Activated CD4-positive, alpha-beta T cell treated with anti-CD3 and anti-CD28 coated beads, Interleukin-2, amount 50 U/mL, for 4 hours (primary cell): ENCODE measurements around the gene NHLRC3.
"Not testable (repeated sequence)": the region's sequence is repeated elsewhere in the genome, so short reads cannot be mapped to it uniquely, and the experiment has no call there.

Experiments used
- DNase-seq, 2 experiments: peaks; one replicate each; pipeline ENCODE4 v3.0.0-alpha.2; 2020

The NHLRC3 gene

DNA sequence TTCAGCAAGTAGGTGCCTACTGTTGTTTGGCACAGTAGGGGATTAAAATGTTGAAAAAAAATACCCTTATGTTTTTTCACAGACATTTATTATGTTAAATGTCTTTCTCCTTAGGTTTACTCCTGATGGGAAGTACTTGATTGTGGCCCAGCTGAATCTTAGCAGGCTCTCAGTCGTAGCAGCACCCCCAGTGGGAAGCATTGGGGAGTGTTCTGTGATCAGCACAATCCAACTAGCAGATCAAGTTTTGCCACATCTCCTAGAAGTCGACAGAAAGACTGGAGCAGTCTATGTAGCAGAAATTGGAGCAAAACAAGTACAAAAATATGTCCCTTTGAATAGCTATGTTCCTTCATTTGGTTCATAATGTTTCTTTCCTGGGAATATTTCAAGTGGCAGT, 9.3 kb downstream of the NHLRC3 start:
- DNase-seq = no peak

DNA sequence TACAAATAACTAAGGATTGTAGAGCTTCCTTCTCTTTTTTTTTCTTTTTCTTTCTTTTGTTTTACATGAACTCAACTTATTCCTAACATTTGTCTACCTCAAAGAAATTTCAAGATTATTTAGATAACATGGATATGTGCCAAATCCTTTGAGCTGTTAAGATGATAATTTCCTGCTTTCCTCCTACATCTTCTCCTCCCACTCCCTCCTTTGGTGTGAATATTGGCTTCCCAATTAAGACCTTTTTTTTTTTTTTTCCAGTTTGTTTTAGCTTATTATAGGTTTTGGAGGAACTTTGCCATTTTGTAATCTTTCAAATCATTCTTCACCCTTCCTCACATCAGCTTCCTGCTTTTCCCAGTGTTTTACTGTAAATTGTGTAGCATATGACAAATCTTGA, 10.6 kb downstream of the NHLRC3 start:
- no peak for DNase-seq

DNA sequence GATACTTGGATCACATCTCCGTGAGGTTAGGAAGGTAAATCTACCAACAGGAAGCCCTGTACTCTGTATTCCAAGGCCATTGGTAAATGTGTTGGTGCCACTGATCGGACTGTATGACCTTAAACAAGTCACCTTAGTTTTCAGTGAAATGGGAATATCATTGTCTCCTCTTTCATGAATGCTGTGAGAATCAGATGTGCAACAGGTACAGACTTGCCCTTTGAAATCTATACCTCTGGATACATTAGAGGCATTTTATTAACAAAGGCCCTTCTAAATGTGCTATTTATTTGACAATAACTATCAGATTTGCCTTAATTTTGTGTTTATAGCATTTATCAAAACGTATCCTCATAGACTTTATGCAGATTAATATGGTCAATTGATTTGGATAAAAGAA, 11.0 kb downstream of the NHLRC3 start:
- no peak for DNase-seq

DNA sequence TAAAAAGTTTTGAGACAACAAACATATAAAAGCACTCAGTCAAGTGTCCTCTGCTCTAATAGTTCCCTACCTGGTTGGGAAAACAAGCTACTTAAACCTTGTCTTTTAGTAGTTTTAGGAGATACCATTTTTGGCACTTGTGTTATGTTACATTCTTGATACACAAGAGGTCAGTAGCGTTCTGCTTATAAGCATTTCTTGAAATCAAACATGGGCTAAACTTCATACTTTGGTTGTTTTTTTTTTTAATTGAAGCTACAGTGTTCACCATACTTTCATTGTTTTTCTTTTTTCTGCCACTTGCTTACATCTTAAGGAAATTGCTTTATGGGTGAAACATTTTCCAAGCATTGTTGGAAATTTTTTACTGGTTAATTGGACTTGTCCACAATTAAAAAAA, 12.9 kb downstream of the NHLRC3 start:
- no peak for DNase-seq

DNA sequence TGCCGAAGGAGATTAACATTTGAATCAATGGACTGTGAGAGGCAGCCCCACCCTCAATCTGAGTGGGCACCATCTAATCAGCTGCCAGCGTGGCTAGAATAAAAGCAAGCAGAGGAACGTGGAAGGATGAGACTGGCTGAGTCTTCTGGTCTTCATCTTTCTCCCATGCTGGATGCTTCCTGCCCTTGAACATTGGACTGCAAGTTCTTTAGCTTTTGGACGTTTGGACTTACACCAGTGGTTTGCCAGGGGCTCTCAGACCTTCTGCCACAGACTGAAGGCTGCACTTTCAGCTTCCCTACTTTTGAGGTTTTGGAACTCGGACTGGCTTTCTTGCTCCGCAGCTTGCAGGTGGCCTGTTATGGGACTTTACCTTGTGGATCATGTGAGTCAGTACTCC, 14.7 kb downstream of the NHLRC3 start:
- DNase-seq = no peak

DNA sequence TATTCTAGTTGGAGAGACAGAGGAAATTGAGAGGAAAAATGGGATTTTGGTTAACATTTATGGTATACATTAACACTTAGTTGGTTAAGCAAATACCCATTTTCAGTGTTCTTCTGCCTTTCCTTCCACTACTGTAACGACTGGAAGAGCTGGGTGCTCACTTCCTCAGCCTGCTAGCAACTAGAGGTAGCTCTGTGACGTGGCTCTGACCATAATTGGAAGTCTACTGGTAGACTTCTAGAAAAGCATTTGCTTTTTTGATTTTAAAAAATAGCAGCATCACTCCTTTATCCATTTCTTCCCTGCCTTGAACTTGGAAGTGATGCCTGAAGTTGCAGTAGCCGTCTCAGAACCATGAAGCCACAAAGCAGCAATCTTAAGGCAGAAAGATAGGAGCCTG, 15.9 kb downstream of the NHLRC3 start:
- DNase-seq = no peak

DNA sequence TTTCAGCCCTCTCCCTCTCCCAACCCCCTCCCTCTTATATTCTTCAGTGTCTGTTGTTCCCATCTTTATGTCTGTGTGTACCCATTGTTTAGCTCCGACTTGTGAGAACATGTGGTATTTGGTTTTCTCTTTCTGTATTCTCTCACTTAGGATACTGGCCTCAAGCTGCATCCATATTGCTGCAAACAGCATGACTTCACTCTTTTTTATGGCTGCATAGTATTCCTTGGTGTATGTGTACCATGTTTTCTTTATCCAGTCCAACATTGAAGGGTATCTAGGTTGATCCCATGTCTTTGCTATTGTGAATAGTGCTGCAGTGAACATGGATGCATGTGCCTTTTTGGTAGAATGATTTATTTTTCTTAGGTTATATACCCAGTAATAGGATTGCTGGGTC, 17.8 kb downstream of the NHLRC3 start:
- no peak for DNase-seq

DNA sequence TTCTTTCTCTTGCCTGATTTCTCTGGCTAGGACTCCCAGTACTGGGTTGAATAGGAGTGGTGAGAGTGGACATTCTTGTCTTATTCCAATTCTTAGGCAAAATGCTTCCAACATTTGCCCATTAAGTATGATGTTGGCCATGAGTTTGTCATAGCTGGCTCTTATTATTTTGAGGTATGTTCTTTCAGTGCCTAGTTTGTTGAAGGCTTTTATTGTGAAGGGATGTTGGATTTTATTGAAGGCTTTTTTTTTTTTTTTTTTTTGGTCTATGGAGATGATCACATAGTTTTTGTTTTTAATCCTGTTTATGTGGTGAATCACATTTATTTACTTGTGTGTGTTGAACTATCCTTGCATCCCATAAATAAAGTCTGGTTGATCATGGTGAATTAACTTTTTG, 19.8 kb downstream of the NHLRC3 start:
- no peak for DNase-seq

DNA sequence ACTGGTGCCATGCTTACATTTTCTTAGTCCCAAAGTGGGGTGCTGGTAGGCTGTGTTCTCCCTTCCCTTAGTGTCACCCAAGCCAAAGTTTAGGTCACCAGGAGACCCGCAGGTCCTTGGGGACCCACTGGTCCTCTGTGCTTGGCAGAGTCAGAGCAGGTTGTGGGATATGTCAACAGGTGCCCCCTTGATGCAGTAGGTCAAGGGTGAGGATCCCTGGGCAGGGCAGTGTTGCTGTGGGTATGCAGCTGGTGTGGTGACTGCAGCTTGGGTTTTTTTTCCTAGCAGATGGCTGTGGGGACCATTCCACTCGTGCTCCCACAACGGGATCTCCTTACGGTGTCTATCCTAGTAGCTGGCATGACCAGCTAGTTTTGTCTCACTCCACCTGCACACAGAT, 23.7 kb downstream of the NHLRC3 start:
- no peak for DNase-seq

DNA sequence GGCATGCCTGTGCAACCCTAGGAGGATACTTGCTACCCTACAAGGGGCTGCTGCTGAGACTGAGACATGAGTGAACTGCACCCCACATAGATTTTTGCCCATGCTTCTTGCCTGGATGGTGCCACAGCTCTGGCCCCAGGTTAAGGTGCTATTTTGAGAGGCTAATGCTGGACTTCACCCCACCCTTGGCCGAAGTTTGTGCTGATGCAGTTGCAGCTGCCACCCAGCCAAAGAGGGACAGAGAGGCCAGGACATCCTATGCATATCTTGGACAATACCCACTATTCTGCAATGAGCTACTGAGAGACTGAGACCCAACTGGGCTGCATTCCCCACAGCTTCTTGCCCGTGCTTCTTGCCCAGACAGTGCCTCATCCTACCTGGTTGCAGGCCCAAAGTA, 34.6 kb downstream of the NHLRC3 start:
- no peak for DNase-seq

DNA sequence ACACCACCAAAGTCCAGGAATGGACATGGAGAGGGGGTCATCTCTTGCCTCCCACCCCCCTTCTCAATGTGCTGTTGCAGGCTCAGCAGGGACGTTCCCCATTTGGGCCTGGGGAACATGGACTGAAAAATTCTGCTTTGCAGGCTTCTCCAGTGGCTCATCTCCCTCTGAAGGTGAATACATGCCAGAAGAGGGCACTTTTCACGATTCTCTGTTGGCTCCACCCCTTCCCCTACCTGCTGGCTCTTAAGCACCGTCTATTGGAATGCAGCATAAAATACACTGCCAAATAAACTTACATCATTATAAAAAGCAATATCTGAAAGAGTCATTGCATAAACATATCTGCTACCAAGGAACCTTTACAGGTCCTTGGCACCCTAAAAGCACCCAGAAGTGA, 35.7 kb downstream of the NHLRC3 start:
- no peak for DNase-seq

DNA sequence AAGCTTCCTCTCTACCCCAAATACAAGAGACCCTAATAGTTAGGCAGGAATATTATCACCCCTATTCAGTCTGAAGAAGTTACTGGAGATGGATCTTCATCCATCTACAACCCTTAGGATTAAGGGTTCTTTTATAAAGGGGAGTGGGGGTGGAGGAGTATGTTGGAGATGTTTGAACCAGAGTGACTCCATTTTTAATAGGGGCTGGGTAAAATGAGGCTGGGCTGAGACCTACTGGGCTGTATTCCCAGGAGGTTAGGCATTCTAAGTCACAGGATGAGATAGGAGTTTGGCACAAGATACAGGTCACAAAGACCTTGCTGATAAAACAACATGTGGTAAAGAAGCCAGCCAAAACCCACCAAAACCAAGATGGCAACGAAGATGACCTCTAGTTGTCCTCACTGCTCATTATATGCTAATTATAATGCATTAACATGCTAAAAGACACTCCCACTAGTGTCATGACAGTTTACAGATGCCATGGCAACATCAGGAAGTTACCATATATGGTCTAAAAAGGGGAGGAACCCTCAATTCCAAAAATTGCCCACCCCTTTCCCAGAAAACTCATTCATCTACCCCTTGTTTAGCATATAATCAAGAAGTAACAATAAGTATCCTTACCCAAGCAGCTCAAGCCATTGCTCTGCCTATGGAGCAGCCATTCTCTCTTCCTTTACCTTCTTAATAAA, 48.1 kb downstream of the NHLRC3 start:
- DNase-seq = not testable (repeated sequence)

DNA sequence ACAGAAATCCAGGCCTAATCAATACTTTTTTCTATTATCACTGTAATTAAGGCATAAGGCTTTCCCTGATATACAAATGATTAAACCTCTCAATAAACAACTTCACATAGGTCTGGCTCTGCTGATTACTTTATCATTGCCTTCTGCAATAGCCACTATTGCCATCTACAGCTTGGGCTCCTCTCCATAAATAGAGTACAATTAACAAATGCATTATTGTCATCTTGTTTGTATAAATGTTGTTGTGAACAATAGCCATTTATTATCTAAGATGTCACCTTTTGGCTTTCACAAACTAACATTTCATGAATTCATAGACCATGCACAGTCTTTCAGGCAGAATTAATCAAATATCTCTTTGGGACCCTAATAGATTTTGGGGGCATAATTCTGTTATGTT, 53.3 kb downstream of the NHLRC3 start:
- DNase-seq = no peak

DNA sequence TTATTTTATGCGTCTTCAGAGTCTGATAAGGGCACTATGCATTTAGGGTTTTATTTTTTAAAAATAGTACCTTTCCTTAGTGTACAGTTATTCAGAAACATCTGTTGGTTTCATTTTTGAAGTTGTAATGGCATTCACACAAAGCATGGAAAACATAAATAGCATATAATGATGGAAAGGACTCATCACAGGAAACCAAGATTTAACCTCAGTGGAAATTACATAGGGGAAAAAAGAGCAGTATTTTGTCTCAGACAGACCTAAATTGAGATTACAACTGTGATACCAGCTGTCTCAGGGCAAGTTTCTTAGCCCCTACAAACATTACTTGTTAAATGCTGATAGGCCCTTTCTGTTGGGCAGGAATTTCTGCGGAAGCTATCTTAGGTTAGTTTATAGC, 57.2 kb downstream of the NHLRC3 start:
- DNase-seq = no peak

DNA sequence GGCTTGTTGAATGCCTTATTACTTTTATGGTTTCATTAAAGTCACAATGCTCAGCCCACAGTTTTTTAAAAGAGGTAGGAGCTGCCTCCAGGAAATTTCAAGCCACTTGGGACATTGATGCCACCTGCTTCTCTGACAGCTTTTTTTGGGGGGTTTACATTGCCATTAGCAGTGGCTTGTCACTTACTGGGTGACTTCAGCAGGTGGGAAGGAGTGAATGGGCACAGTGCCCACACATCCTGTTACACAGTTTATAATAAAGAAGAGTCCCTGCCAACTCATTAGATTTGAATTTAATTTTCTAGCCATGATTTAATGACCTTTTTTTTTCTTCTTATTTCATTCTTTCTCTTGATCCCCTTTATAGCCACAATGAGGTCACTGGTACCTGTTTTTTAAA, 61.0 kb downstream of the NHLRC3 start:
- DNase-seq = no peak
